DND-41 (cell line): Measurements from ENCODE around the gene C7orf25.

Source experiments
- ATAC-seq: fragments of 200-7000 bp; cut with Tn5 transposase; 3 replicates; pipeline ENCODE4 v1.9.1; 2021; ENCODE audit warnings: low read depth; ENCODE audit not compliant: insufficient read depth
- DNase-seq: peaks from one replicate; pipeline ENCODE4 v3.0.0-alpha.2; 2020
- H2AFZ ChIP-seq: 2 replicates; pipeline ENCODE4 v1.6.0; 2012; ENCODE audit warnings: low read depth, low read length
- H3K27ac ChIP-seq: 2 replicates; pipeline ENCODE4 v1.5.1; 2012; ENCODE audit warnings: low read length, inconsistent platforms
- H3K27me3 ChIP-seq: fragments of 200-600 bp; sonication (generic); 2 replicates; pipeline ENCODE4 v1.6.0; 2012; ENCODE audit warnings: low read length, mild to moderate bottlenecking, inconsistent platforms; ENCODE audit not compliant: insufficient read depth, poor library complexity
- H3K36me3 ChIP-seq: 2 replicates; pipeline ENCODE4 v1.5.1; 2012; ENCODE audit warnings: low read length, inconsistent platforms; ENCODE audit not compliant: insufficient read depth
- H3K4me1 ChIP-seq: 2 replicates; pipeline ENCODE4 v1.5.1; 2012; ENCODE audit warnings: mild to moderate bottlenecking, low read length; ENCODE audit not compliant: insufficient read depth
- H3K4me2 ChIP-seq: 2 replicates; pipeline ENCODE4 v1.6.0; 2012; ENCODE audit warnings: mild to moderate bottlenecking, moderate library complexity, low read length, inconsistent platforms; ENCODE audit not compliant: insufficient read depth
- H3K4me3 ChIP-seq, 2 experiments: fragments of 200-600 bp in 1 of 2; shearing (Covaris generic) in 1 of 2; 2 replicates each; pipeline ENCODE4 v1.5.1; 2012 to 2016; ENCODE audit warnings: inconsistent platforms in 2 of 2, low read length in 2 of 2, mild to moderate bottlenecking in 2 of 2, low read depth in 1 of 2, moderate library complexity in 1 of 2
- H3K79me2 ChIP-seq: 2 replicates; pipeline ENCODE4 v1.6.0; 2012; ENCODE audit warnings: low read length, inconsistent platforms; ENCODE audit not compliant: insufficient read depth
- H3K9ac ChIP-seq: 2 replicates; pipeline ENCODE4 v1.6.0; 2012; ENCODE audit warnings: low read depth, mild to moderate bottlenecking, inconsistent platforms, low read length, moderate library complexity
- H3K9me3 ChIP-seq: 2 replicates; pipeline ENCODE4 v1.5.1; 2012; ENCODE audit warnings: low read length, moderate library complexity, mild to moderate bottlenecking, inconsistent platforms; ENCODE audit not compliant: insufficient read depth, severe bottlenecking
- H4K20me1 ChIP-seq: 2 replicates; pipeline ENCODE4 v1.6.0; 2012; ENCODE audit warnings: low read length; ENCODE audit not compliant: insufficient read depth
- EZH2 ChIP-seq: IDR thresholded peaks from 3 replicates; pipeline ENCODE4 v1.6.1; 2012; ENCODE audit warnings: borderline replicate concordance, low read depth, mild to moderate bottlenecking, moderate library complexity, low read length, inconsistent platforms; ENCODE audit not compliant: severe bottlenecking
- TF ChIP-seq, protein P1 (sequence below): IDR thresholded peaks from 2 replicates; pipeline ENCODE4 v1.5.1; 2012; ENCODE audit warnings: borderline replicate concordance, low read length, moderate library complexity, mild to moderate bottlenecking; ENCODE audit not compliant: poor library complexity, severe bottlenecking; ENCODE audit errors: extremely low read depth

The C7orf25 gene

DNA sequence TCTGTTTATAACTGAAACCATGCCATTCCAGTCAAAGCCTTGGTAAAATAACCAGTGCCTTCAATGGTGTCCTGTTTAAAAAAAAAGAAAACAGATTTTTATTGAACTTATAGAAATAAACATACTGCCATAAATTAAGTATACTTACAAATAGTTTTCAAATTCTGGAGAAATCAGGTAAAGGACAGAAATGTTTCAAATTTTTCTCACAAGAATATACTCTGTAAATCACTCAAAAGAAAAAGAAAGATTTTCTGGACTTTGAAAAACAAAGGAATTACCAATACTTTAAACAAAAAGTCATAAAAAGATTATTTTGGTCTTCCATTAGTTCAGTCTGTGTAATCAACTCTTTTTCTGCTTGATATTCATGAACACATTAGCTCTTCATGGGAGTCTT, 44.2 kb upstream of the C7orf25 start:
- Histone ChIP-seq H4K20me1 (no peaks in the 10 kb centered on the region), H3K4me3 (no peak overlapping the region), H3K9ac (no peak overlapping the region), H3K4me2 (no peak overlapping the region), H3K27ac (no peak overlapping the region), H3K79me2 (no peaks in the 10 kb centered on the region), H2AFZ (no peak overlapping the region), H3K9me3 (peaks cover 10% of the 10 kb centered on the region), H3K27me3 (no peaks in the 10 kb centered on the region), H3K4me1 (no peaks in the 10 kb centered on the region), H3K36me3 (no peaks in the 10 kb centered on the region)
- DNase-seq (no peak), ATAC-seq (no peak)
- TF ChIP-seq, protein P1, sequence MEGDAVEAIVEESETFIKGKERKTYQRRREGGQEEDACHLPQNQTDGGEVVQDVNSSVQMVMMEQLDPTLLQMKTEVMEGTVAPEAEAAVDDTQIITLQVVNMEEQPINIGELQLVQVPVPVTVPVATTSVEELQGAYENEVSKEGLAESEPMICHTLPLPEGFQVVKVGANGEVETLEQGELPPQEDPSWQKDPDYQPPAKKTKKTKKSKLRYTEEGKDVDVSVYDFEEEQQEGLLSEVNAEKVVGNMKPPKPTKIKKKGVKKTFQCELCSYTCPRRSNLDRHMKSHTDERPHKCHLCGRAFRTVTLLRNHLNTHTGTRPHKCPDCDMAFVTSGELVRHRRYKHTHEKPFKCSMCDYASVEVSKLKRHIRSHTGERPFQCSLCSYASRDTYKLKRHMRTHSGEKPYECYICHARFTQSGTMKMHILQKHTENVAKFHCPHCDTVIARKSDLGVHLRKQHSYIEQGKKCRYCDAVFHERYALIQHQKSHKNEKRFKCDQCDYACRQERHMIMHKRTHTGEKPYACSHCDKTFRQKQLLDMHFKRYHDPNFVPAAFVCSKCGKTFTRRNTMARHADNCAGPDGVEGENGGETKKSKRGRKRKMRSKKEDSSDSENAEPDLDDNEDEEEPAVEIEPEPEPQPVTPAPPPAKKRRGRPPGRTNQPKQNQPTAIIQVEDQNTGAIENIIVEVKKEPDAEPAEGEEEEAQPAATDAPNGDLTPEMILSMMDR = no peak
- no peak for TF ChIP-seq EZH2

DNA sequence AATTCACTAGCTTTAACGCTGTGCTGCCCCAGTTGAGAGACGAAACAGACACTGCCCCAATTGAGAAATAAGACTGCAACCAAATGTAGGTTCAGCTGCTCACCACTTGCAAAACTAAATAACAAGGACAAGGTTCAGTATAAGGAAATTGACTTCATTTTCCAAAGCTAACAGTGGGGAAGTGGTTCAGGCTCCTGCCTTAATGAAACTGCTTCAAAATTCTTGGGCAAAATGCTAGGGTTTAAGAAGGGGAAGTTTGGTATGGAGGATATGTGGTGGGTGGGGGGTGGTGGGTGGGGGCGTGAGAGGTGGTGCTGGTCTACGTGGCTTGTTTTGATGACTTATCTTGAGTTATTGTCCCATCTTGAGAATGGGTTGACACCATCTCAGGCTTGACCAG, 42.1 kb upstream of the C7orf25 start:
- H2AFZ ChIP-seq = no peak overlapping the region
- no peaks in the 10 kb centered on the region for H3K27me3 ChIP-seq
- no peak overlapping the region for H3K4me3 ChIP-seq
- no peak overlapping the region for H3K27ac ChIP-seq
- no peaks in the 10 kb centered on the region for H3K4me1 ChIP-seq
- no peak overlapping the region for H3K9ac ChIP-seq
- ATAC-seq = no peak
- no peaks in the 10 kb centered on the region for H3K79me2 ChIP-seq
- H3K36me3 ChIP-seq = no peaks in the 10 kb centered on the region
- TF ChIP-seq EZH2 = no peak
- TF ChIP-seq, protein P1 = no peak
- no peaks in the 10 kb centered on the region for H4K20me1 ChIP-seq
- no peak for DNase-seq
- no peak overlapping the region for H3K4me2 ChIP-seq
- peaks cover 10% of the 10 kb centered on the region for H3K9me3 ChIP-seq

- Histone ChIP-seq H4K20me1 (no peaks in the 10 kb centered on the region), H3K79me2 (no peaks in the 10 kb centered on the region), H3K9me3 (peaks cover 10% of the 10 kb centered on the region), H3K9ac (no peak overlapping the region), H3K4me3 (no peak overlapping the region), H2AFZ (no peak overlapping the region), H3K4me1 (no peaks in the 10 kb centered on the region), H3K27me3 (no peaks in the 10 kb centered on the region), H3K27ac (no peak overlapping the region), H3K4me2 (no peak overlapping the region), H3K36me3 (no peaks in the 10 kb centered on the region)
- TF ChIP-seq, protein P1 = no peak
- TF ChIP-seq EZH2 = no peak
- ATAC-seq = no peak
- no peak for DNase-seq
Measured at GRCh38 chr7:42952328-42952727, 40.5 kb upstream of the C7orf25 start.

GRCh38 chr7:42950417-42950816, 38.5 kb upstream of the C7orf25 start:
- H2AFZ ChIP-seq = no peak overlapping the region
- no peak for ATAC-seq
- H3K36me3 ChIP-seq = no peaks in the 10 kb centered on the region
- H3K9ac ChIP-seq = no peak overlapping the region
- no peaks in the 10 kb centered on the region for H4K20me1 ChIP-seq
- no peaks in the 10 kb centered on the region; the same call in 1 of the 2 replicates for H3K4me1 ChIP-seq
- no peak overlapping the region for H3K27ac ChIP-seq
- no peaks in the 10 kb centered on the region for H3K79me2 ChIP-seq
- no peaks in the 10 kb centered on the region for H3K27me3 ChIP-seq
- no peaks in the 10 kb centered on the region for H3K9me3 ChIP-seq
- H3K4me2 ChIP-seq = no peak overlapping the region
- no peak for TF ChIP-seq EZH2
- TF ChIP-seq, protein P1 = no peak
- no peak overlapping the region for H3K4me3 ChIP-seq
- DNase-seq = no peak
